GM19438 (cell line): ENCODE measurements around the gene CYP2U1.
"Not testable (repeated sequence)": the region's sequence is repeated elsewhere in the genome, so short reads cannot be mapped to it uniquely, and the experiment has no call there.

Experiments used
- ATAC-seq: cut with Tn5 transposase; IDR thresholded peaks from one replicate; pipeline ENCODE4 v1.9.1; 2021; ENCODE audit warnings: low read depth; ENCODE audit not compliant: unreplicated experiment

Gene CYP2U1

GRCh38 chr4:107930821-107931774 lies at the start of gene CYP2U1:
CYP2U1 (plus strand) TSS chr4:107931549; CDS start chr4:107931644, 95 bp downstream.
- ATAC-seq, result peak; percentile 96

GRCh38 chr4:107885865-107886264 lies 45.5 kb upstream of the CYP2U1 start:
- no peak for ATAC-seq

GRCh38 chr4:107888237-107888636 lies 43.1 kb upstream of the CYP2U1 start:
- ATAC-seq, result no peak

- ATAC-seq, result no peak
Observed at GRCh38 chr4:107890779-107891178, 40.6 kb upstream of the CYP2U1 start.

- ATAC-seq, result no peak
Observed at GRCh38 chr4:107891299-107891698, 40.0 kb upstream of the CYP2U1 start.

GRCh38 chr4:107893171-107894137 lies 37.9 kb upstream of the CYP2U1 start:
- ATAC-seq, result no peak

- no peak for ATAC-seq
Observed at GRCh38 chr4:107894138-107894603, 37.2 kb upstream of the CYP2U1 start.

- ATAC-seq, result no peak
Observed at GRCh38 chr4:107896158-107896645, 35.1 kb upstream of the CYP2U1 start.

GRCh38 chr4:107896646-107897045 lies 34.7 kb upstream of the CYP2U1 start:
- no peak for ATAC-seq

- no peak for ATAC-seq
Observed at GRCh38 chr4:107897823-107898222, 33.5 kb upstream of the CYP2U1 start.

GRCh38 chr4:107900067-107900466 lies 31.3 kb upstream of the CYP2U1 start:
- no peak for ATAC-seq

GRCh38 chr4:107900508-107900907 lies 30.8 kb upstream of the CYP2U1 start:
- no peak for ATAC-seq

GRCh38 chr4:107901213-107901934 lies 30.0 kb upstream of the CYP2U1 start:
- ATAC-seq, result no peak

GRCh38 chr4:107902715-107903114 lies 28.6 kb upstream of the CYP2U1 start:
- ATAC-seq, result peak; percentile 86

- ATAC-seq, result not testable (repeated sequence)
Observed at GRCh38 chr4:107905082-107905481, 26.3 kb upstream of the CYP2U1 start.

- no peak for ATAC-seq
Observed at GRCh38 chr4:107906458-107907100, 24.8 kb upstream of the CYP2U1 start.

- no peak for ATAC-seq
Observed at GRCh38 chr4:107908377-107908776, 23.0 kb upstream of the CYP2U1 start.

GRCh38 chr4:107913283-107913899 lies 18.0 kb upstream of the CYP2U1 start:
- no peak for ATAC-seq

GRCh38 chr4:107915220-107915619 lies 16.1 kb upstream of the CYP2U1 start:
- no peak for ATAC-seq
